OCI-LY3 (cell line): ENCODE data around the gene TMEM214.
A peak's percentile ranks its signal among the peaks of the same experiment; 100 is the strongest.

Experiments used
- H2AFZ ChIP-seq: fragments of 200-600, 300-600 bp; shearing (Covaris generic); 2 replicates; pipeline ENCODE4 v1.6.0; 2014; ENCODE audit warnings: antibody characterized with exemption, low read depth, low read length
- H3K27ac ChIP-seq: fragments of 200-600, 300-600 bp; sonication (generic); 2 replicates; pipeline ENCODE4 v1.5.1; 2014; ENCODE audit warnings: mild to moderate bottlenecking, low read length, moderate library complexity, mixed read lengths
- H3K27me3 ChIP-seq: fragments of 200-600, 300-600 bp; sonication (generic); 2 replicates; pipeline ENCODE4 v1.6.1; 2014; ENCODE audit warnings: low read depth, low read length, mixed read lengths
- H3K36me3 ChIP-seq: fragments of 200-600, 300-600 bp; sonication (generic); replicated peaks from 2 replicates; pipeline ENCODE3; 2014; ENCODE audit warnings: low read depth, low read length, mixed read lengths
- H3K4me1 ChIP-seq: fragments of 300-600, 200-600 bp; sonication (generic); 2 replicates; pipeline ENCODE4 v1.6.1; 2014; ENCODE audit warnings: low read length, mixed read lengths
- H3K4me2 ChIP-seq: fragments of 200-600, 300-600 bp; sonication (generic); 2 replicates; pipeline ENCODE4 v1.6.1; 2014; ENCODE audit warnings: low read length, mixed read lengths
- H3K4me3 ChIP-seq: fragments of 300-600, 200-600 bp; sonication (generic); 2 replicates; pipeline ENCODE4 v1.5.1; 2014; ENCODE audit warnings: antibody characterized with exemption, mild to moderate bottlenecking, low read length, moderate library complexity
- H3K79me2 ChIP-seq: fragments of 300-600, 200-600 bp; shearing (Covaris generic); 2 replicates; pipeline ENCODE4 v1.6.1; 2014; ENCODE audit warnings: mild to moderate bottlenecking, low read length, mixed read lengths
- H3K9ac ChIP-seq: fragments of 300-600, 200-600 bp; shearing (Covaris generic); 2 replicates; pipeline ENCODE4 v1.6.0; 2014; ENCODE audit warnings: mild to moderate bottlenecking, low read length, moderate library complexity
- H3K9me3 ChIP-seq: fragments of 200-600, 300-600 bp; shearing (Covaris generic); 2 replicates; pipeline ENCODE4 v1.6.1; 2014; ENCODE audit warnings: low read length, mixed read lengths; ENCODE audit not compliant: insufficient read depth
- H4K20me1 ChIP-seq: fragments of 200-600, 300-600 bp; sonication (generic); 2 replicates; pipeline ENCODE4 v1.6.1; 2016; ENCODE audit warnings: low read length, mixed read lengths; ENCODE audit not compliant: insufficient read depth
- CTCF ChIP-seq: fragments of 200-600, 300-600 bp; sonication (generic); IDR thresholded peaks from 2 replicates; pipeline ENCODE4 v1.5.1; 2014; ENCODE audit warnings: antibody characterized with exemption, low read length, low read depth
- EZH2phosphoT487 ChIP-seq: fragments of 200-600 bp; shearing (Covaris generic); IDR thresholded peaks from 2 replicates; pipeline ENCODE4 v1.6.1; 2018; ENCODE audit warnings: antibody characterized with exemption, mixed run types, low read depth

The TMEM214 gene

GRCh38 chr2:27079233-27080139 is 46.7 kb downstream of the TMEM214 start:
- Histone ChIP-seq H3K4me2 (no peak overlapping the region), H2AFZ (no peak overlapping the region)

GRCh38 chr2:27080140-27080469 is 47.3 kb downstream of the TMEM214 start:
- TF ChIP-seq EZH2phosphoT487 = no peak
- no peak for TF ChIP-seq CTCF
- Histone ChIP-seq H3K36me3 (no peaks in the 10 kb centered on the region), H3K4me2 (no peak overlapping the region), H3K9ac (no peak overlapping the region), H3K27me3 (peaks cover 10% of the 10 kb centered on the region), H3K4me1 (peaks cover 13% of the 10 kb centered on the region), H3K79me2 (no peaks in the 10 kb centered on the region), H3K4me3 (no peak overlapping the region), H3K27ac (no peak overlapping the region), H4K20me1 (no peaks in the 10 kb centered on the region), H3K9me3 (no peaks in the 10 kb centered on the region), H2AFZ (no peak overlapping the region)

More at GRCh38 chr2:27079233-27080139, 46.7 kb downstream of the TMEM214 start:
- Histone ChIP-seq H3K27me3 (peaks cover 10% of the 10 kb centered on the region), H4K20me1 (no peaks in the 10 kb centered on the region), H3K9ac (no peak overlapping the region), H3K79me2 (no peaks in the 10 kb centered on the region), H3K4me1 (peaks cover 13% of the 10 kb centered on the region), H3K27ac (no peak overlapping the region), H3K4me3 (no peak overlapping the region), H3K9me3 (no peaks in the 10 kb centered on the region), H3K36me3 (no peaks in the 10 kb centered on the region)
- TF ChIP-seq CTCF (no peak), EZH2phosphoT487 (no peak)

- no peaks in the 10 kb centered on the region for H3K36me3 ChIP-seq
- peak overlapping the region; percentile 92 for H3K4me2 ChIP-seq
- H3K27ac ChIP-seq = no peak overlapping the region
- no peak for TF ChIP-seq CTCF
- no peak for TF ChIP-seq EZH2phosphoT487
- no peaks in the 10 kb centered on the region for H4K20me1 ChIP-seq
- H2AFZ ChIP-seq = peak overlapping the region; percentile 73; the same call in 1 of the 2 replicates
- peaks cover 10% of the 10 kb centered on the region for H3K27me3 ChIP-seq
- no peaks in the 10 kb centered on the region for H3K9me3 ChIP-seq
- no peaks in the 10 kb centered on the region for H3K79me2 ChIP-seq
- no peak overlapping the region for H3K9ac ChIP-seq
- peak overlapping the region; percentile 75; the same call in 1 of the 2 replicates for H3K4me3 ChIP-seq
- H3K4me1 ChIP-seq = peaks cover 17% of the 10 kb centered on the region
These were observed 47.8 kb downstream of the TMEM214 start for GRCh38 chr2:27080603-27080936.

- no peaks in the 10 kb centered on the region for H4K20me1 ChIP-seq
- no peaks in the 10 kb centered on the region for H3K36me3 ChIP-seq
- peaks cover 18% of the 10 kb centered on the region for H3K4me1 ChIP-seq
- H3K27ac ChIP-seq = peak overlapping the region; percentile 63
- no peak overlapping the region for H2AFZ ChIP-seq
- peak overlapping the region; percentile 92 for H3K4me2 ChIP-seq
- H3K9me3 ChIP-seq = no peaks in the 10 kb centered on the region
- H3K9ac ChIP-seq = 0 out of 2 replicates have a peak overlapping the region, but pooled peaks have one; percentile 68
- H3K4me3 ChIP-seq = peak overlapping the region; percentile 75
- peaks cover 3% of the 10 kb centered on the region; the same call in 1 of the 2 replicates for H3K27me3 ChIP-seq
- no peak for TF ChIP-seq CTCF
- TF ChIP-seq EZH2phosphoT487 = no peak
- H3K79me2 ChIP-seq = no peaks in the 10 kb centered on the region
These were observed 49.4 kb downstream of the TMEM214 start for GRCh38 chr2:27081984-27082772.
